HL-60 (cell line): ENCODE results near the gene LARP1.

Experiments
- CTCF ChIP-seq: IDR thresholded peaks from one replicate; pipeline ENCODE4 v1.5.1; 2011; ENCODE audit warnings: low read length, control low read depth, inconsistent platforms; ENCODE audit not compliant: insufficient read depth
- POLR2AphosphoS5 ChIP-seq: IDR thresholded peaks from 2 replicates; pipeline ENCODE4 v1.6.1; 2012; ENCODE audit warnings: low read depth
- TF ChIP-seq, protein P1 (sequence below): IDR thresholded peaks from 2 replicates; pipeline ENCODE4 v1.6.1; 2012; ENCODE audit warnings: low read depth; ENCODE audit not compliant: insufficient replicate concordance

DNA sequence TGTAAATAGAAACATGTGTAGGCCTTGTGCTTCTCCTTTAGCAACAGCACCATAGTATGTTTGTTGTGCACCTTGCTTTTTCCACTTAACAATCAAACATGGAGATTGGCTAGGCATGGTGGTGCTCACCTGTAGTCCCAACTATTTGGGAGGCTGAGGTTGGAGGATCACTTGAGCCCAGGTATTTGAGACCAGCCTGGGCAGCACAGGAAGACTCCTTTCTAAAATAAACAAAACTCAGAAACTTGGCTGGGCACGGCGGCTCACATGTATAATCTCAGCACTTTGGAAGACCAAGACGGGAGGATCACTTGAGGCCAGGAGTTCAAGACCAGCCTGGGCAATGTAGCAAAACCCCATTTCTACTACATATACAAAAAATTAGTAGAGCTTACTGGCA is 96.2 kb downstream of the LARP1 start:
- TF ChIP-seq CTCF (no peak), POLR2AphosphoS5 (no peak)
- TF ChIP-seq, protein P1, sequence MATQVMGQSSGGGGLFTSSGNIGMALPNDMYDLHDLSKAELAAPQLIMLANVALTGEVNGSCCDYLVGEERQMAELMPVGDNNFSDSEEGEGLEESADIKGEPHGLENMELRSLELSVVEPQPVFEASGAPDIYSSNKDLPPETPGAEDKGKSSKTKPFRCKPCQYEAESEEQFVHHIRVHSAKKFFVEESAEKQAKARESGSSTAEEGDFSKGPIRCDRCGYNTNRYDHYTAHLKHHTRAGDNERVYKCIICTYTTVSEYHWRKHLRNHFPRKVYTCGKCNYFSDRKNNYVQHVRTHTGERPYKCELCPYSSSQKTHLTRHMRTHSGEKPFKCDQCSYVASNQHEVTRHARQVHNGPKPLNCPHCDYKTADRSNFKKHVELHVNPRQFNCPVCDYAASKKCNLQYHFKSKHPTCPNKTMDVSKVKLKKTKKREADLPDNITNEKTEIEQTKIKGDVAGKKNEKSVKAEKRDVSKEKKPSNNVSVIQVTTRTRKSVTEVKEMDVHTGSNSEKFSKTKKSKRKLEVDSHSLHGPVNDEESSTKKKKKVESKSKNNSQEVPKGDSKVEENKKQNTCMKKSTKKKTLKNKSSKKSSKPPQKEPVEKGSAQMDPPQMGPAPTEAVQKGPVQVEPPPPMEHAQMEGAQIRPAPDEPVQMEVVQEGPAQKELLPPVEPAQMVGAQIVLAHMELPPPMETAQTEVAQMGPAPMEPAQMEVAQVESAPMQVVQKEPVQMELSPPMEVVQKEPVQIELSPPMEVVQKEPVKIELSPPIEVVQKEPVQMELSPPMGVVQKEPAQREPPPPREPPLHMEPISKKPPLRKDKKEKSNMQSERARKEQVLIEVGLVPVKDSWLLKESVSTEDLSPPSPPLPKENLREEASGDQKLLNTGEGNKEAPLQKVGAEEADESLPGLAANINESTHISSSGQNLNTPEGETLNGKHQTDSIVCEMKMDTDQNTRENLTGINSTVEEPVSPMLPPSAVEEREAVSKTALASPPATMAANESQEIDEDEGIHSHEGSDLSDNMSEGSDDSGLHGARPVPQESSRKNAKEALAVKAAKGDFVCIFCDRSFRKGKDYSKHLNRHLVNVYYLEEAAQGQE: no peak
